ENCODE data around the gene OPA1.

OPA1 gene

DNA sequence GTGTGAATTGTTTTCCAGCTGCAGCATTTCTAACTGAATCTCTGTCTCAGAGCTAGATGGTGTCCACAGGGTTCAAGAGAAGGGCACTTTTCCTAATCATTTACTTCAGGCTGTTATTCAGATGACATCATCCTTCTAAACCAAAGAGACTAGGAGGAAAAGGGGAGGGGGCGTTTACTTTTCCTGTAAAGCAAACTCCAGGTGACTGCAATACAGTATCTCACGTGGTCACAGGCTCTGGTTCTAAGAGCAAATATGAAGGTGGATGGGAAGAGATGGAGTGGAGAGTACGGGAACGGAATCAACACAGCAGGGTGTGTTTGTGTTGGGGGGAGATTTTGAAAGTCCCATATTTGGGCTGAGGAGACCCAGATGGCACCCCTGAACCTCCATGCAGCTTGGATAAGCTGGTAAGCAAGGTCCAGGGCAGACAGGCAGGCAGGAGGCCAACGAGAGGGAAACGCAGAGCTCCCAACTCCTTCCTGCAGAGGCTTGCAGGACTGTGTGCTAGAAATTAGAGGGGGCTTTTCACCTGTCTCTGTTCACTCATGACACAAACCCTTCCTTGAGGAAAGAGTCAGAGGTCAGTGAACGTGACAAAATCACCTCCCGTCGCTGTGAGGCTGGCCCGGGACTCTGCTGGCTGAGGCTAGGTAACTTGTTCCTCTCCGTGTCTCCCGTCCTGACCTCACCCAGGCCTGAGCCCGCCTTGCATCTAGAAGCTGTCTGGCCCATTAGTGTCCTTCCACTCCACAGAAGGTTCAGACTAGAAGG lies 151.2 kb downstream of the OPA1 start:
- no peak for DNase-seq

DNA sequence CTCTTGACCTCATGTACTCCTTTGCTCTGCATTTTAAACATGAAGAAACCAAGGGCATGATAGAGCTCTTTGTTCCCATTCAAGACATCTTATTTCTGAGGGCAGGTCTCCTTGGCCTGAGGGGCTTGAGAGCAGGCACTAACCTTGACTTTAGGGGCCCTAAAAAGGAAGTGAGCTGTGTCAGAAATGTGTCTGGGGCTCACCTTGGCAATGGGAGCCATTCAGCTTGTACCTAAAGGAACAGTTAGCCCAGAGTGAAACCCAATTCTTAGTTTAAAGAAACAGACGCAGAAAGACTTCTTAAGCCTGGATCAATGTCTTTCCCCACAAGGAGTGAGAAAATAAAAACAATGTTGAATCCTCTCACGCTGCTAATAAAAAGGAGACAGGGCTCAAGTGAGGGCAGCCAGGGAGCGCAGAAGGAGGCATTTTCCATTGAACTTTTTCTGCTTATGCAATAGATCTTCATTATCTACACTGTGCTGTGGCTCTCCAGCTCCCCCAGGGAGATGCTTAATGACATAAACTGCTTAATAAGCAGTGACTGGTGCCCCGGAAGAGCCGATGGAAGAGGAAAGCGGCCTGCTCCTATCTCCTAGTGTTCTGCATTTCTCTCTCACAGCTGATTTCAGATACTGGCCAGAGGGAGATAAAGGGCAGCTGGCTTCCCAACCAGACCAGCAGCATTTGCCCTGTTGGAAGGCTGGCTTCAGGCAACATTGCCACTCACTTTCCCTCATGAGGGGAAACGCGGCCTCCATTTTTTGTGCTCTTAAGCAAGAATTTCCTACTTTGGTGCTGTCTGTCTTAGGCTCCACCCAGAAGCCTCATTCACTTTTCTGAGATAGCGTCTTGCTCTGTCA lies 152.0 kb downstream of the OPA1 start:
- no peak for DNase-seq

DNA sequence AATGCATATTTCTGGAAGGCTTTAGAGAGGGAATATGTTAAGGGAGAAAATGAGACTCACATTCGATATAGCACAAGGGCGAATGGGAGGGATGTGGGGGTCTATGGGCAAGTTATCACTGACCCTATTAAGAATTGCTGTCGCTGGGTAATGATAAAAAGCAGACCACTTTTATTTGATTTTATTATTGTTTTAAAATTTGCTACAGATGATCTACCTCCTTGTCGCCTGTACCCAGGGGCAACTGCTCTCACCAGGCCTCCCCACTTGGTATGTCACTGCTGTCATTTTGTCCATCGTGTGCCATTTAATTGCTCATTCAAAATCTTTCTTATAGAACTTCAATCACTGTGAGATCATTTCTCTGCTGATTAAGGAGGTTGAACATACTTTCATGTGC lies 153.8 kb downstream of the OPA1 start:
- DNase-seq: no peak
